SK-N-MC (cell line): Measurements from ENCODE around the gene SUSD2.
A peak's percentile ranks its signal among the peaks of the same experiment; 100 is the strongest.

Source experiments
- DNase-seq: peaks from one replicate; pipeline ENCODE4 v3.0.0-alpha.2; 2011; ENCODE audit warnings: low read depth, low spot score
- H3K27ac ChIP-seq: fragments of 200-600 bp; sonication (generic); 2 replicates; pipeline ENCODE4 v1.5.1; 2016; ENCODE audit warnings: mixed run types
- H3K36me3 ChIP-seq: fragments of 200-600 bp; sonication (generic); 2 replicates; pipeline ENCODE4 v1.6.1; 2017; ENCODE audit warnings: antibody characterized with exemption, low read length, mixed read lengths; ENCODE audit not compliant: insufficient read depth
- H3K4me3 ChIP-seq: fragments of 200-600 bp; sonication (generic); 2 replicates; pipeline ENCODE4 v1.5.1; 2016
- H3K9ac ChIP-seq: fragments of 200-600 bp; sonication (generic); 2 replicates; pipeline ENCODE4 v1.8.0; 2017; ENCODE audit warnings: mixed run types, mixed read lengths; ENCODE audit not compliant: insufficient read length
- H3K9me3 ChIP-seq: fragments of 200-600 bp; sonication (generic); 2 replicates; pipeline ENCODE4 v1.6.1; 2017; ENCODE audit warnings: low read depth, mild to moderate bottlenecking, antibody characterized with exemption, low read length, moderate library complexity, mixed read lengths
- EZH2 ChIP-seq: fragments of 200-600 bp; sonication (generic); IDR thresholded peaks from one replicate; pipeline ENCODE4 v1.6.1; 2017; ENCODE audit warnings: antibody characterized with exemption
- FOXP2 ChIP-seq: optimal IDR thresholded peaks from 2 replicates; pipeline ENCODE3; 2011; ENCODE audit warnings: mild to moderate bottlenecking, moderate library complexity; ENCODE audit not compliant: insufficient read depth; ENCODE audit errors: extremely low read length, control extremely low read depth
- POLR2AphosphoS5 ChIP-seq: IDR thresholded peaks from 2 replicates; pipeline ENCODE4 v1.6.1; 2012; ENCODE audit warnings: mild to moderate bottlenecking, low read depth, low read length, borderline replicate concordance

SUSD2 gene

GRCh38 chr22:24148266-24149197, 32.8 kb upstream of the SUSD2 start:
- no peak overlapping the region for H3K9ac ChIP-seq
- H3K9me3 ChIP-seq, result no peaks in the 10 kb centered on the region
- H3K4me3 ChIP-seq, result no peak overlapping the region
- peak overlapping the region; percentile 90 for H3K27ac ChIP-seq
- DNase-seq, result no peak
- H3K36me3 ChIP-seq, result no peaks in the 10 kb centered on the region
- TF ChIP-seq EZH2 (no peak), FOXP2 (no peak), POLR2AphosphoS5 (no peak)

GRCh38 chr22:24149198-24149590, 32.1 kb upstream of the SUSD2 start:
- no peak overlapping the region for H3K27ac ChIP-seq
- DNase-seq, result no peak
- TF ChIP-seq FOXP2 (no peak), POLR2AphosphoS5 (no peak), EZH2 (no peak)

GRCh38 chr22:24153353-24153752, 27.9 kb upstream of the SUSD2 start:
- Histone ChIP-seq H3K27ac (peak overlapping the region; percentile 7; the same call in 1 of the 2 replicates), H3K36me3 (no peaks in the 10 kb centered on the region), H3K9me3 (no peaks in the 10 kb centered on the region), H3K4me3 (no peak overlapping the region), H3K9ac (no peak overlapping the region)
- DNase-seq, result no peak
- no peak for TF ChIP-seq POLR2AphosphoS5
- no peak for TF ChIP-seq FOXP2
- TF ChIP-seq EZH2, result no peak

More at GRCh38 chr22:24149198-24149590, 32.1 kb upstream of the SUSD2 start:
- no peaks in the 10 kb centered on the region for H3K36me3 ChIP-seq
- no peaks in the 10 kb centered on the region for H3K9me3 ChIP-seq
- H3K9ac ChIP-seq, result no peak overlapping the region
- no peak overlapping the region for H3K4me3 ChIP-seq

- Histone ChIP-seq H3K36me3 (no peaks in the 10 kb centered on the region), H3K9me3 (no peaks in the 10 kb centered on the region), H3K4me3 (no peak overlapping the region), H3K9ac (no peak overlapping the region), H3K27ac (peak overlapping the region; percentile 7; the same call in 1 of the 2 replicates)
- TF ChIP-seq POLR2AphosphoS5 (no peak), EZH2 (no peak)
- no peak for DNase-seq
These were observed 27.3 kb upstream of the SUSD2 start for GRCh38 chr22:24153959-24154358.

- Histone ChIP-seq H3K36me3 (no peaks in the 10 kb centered on the region), H3K9ac (no peak overlapping the region), H3K27ac (0 out of 2 replicates have a peak overlapping the region, but pooled peaks have one; percentile 26), H3K9me3 (no peaks in the 10 kb centered on the region), H3K4me3 (peak overlapping the region; percentile 95; the same call in 1 of the 2 replicates)
- DNase-seq, result no peak
- TF ChIP-seq EZH2 (no peak), POLR2AphosphoS5 (no peak), FOXP2 (no peak)
These were observed 26.5 kb upstream of the SUSD2 start for GRCh38 chr22:24154826-24155225.

GRCh38 chr22:24155627-24156140, 25.6 kb upstream of the SUSD2 start:
- no peak for TF ChIP-seq EZH2
- TF ChIP-seq FOXP2, result no peak
- TF ChIP-seq POLR2AphosphoS5, result no peak
- no peak for DNase-seq

GRCh38 chr22:24156141-24156912, 25.0 kb upstream of the SUSD2 start:
- Histone ChIP-seq H3K27ac (peak overlapping the region; percentile 54; the same call in 1 of the 2 replicates), H3K9me3 (no peaks in the 10 kb centered on the region), H3K9ac (peak overlapping the region; percentile 45), H3K4me3 (peak overlapping the region; percentile 95), H3K36me3 (no peaks in the 10 kb centered on the region; the same call in 1 of the 2 replicates)
- DNase-seq, result no peak
- no peak for TF ChIP-seq EZH2
- peak; percentile 27 for TF ChIP-seq FOXP2

More at GRCh38 chr22:24155627-24156140, 25.6 kb upstream of the SUSD2 start:
- peak overlapping the region; percentile 95 for H3K4me3 ChIP-seq
- no peaks in the 10 kb centered on the region for H3K36me3 ChIP-seq
- H3K9me3 ChIP-seq, result no peaks in the 10 kb centered on the region
- H3K27ac ChIP-seq, result peak overlapping the region; percentile 26
- H3K9ac ChIP-seq, result peak overlapping the region; percentile 45
